Activated T-cell treated with anti-CD3 and anti-CD28 coated beads, Interleukin-2, amount 50 U/mL, for 72 hours (primary cell): Measurements from ENCODE around the gene CD151. TPM values are rescaled to one million over a fixed set of nuclear protein-coding genes. Genes with fewer than 3 reads are reported as not detected.

Source experiments
- ATAC-seq, 2 donors: fragments of 150-1000 bp; cut with Tn5 transposase; replicated peaks in 1 of 2; 2 replicates each; pipeline ENCODE4 v1.10.0; 2021; ENCODE audit warnings: moderate library complexity in 2 of 2, mild to moderate bottlenecking in 1 of 2
- DNase-seq, 2 donors: peaks; one replicate each; pipeline ENCODE4 v3.0.0; 2021 to 2022; ENCODE audit warnings: mixed read lengths in 1 of 2
- H3K27ac Mint-ChIP-seq: one replicate; pipeline ENCODE4 v1.8.0; 2022; ENCODE audit warnings: mild to moderate bottlenecking, moderate library complexity, mixed read lengths
- H3K27me3 Mint-ChIP-seq: one replicate; pipeline ENCODE4 v1.8.0; 2022; ENCODE audit warnings: low read depth, mixed read lengths
- H3K36me3 Mint-ChIP-seq, 2 donors: one replicate each; pipeline ENCODE4 v1.8.0; 2022; ENCODE audit warnings: mixed read lengths in 2 of 2, mild to moderate bottlenecking in 1 of 2; ENCODE audit not compliant: insufficient read depth in 2 of 2
- H3K4me1 Mint-ChIP-seq: one replicate; pipeline ENCODE4 v1.8.0; 2022; ENCODE audit warnings: low read depth, mixed read lengths
- H3K4me3 Mint-ChIP-seq, 2 donors: one replicate each; pipeline ENCODE4 v1.8.0; 2022; ENCODE audit warnings: mild to moderate bottlenecking in 2 of 2, mixed read lengths in 2 of 2, moderate library complexity in 2 of 2
- H3K9me3 Mint-ChIP-seq, 2 donors: one replicate each; pipeline ENCODE4 v1.8.0; 2022; ENCODE audit warnings: mixed read lengths in 2 of 2
- total RNA-seq, 2 donors: library from RNA; stranded (reverse); gene quantifications; one replicate each; pipeline ENCODE4 v1.2.3, GENCODE V29; 2022

The CD151 gene
- total RNA-seq, 2 donors from 2014 or later: 35.4 to 42.2 TPM

DNA sequence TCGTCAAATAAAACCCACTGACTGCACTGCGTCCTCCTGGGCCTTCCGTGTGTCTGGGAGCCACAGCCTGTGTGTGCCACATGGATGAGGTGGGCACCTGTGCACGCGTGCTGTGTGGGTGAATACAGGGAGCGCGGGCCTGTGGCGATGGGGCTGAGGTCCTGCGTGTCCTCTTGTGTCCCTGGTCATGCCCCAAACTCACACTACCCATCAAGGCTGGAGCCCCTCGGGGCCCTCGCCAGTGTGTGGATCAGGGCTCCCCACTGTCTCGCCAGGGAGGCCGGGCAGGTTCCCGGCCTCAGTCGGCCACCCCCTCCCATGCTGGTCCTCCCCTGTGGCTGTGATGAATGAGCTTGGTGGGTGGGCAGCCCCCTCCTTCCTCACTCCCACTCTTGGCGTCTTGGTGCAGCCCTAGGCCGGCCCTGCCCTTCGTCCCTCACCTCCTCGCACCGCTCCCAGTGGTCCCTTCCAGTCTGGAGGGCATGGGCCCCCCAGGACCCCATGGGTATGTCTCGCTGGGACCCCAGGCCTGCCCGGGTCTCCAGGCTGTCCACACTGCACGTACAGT is 707 bp upstream of the CD151 start:
- Mint-ChIP-seq H3K36me3 (no peaks in the 10 kb centered on the region), H3K27me3 (peaks cover 36% of the 10 kb centered on the region), H3K4me3 (peak overlapping the region; percentile 41 to 64), H3K4me1 (peaks cover 35% of the 10 kb centered on the region), H3K9me3 (no peaks in the 10 kb centered on the region), H3K27ac (no peak overlapping the region)
- no peak for DNase-seq
- no peak for ATAC-seq

DNA sequence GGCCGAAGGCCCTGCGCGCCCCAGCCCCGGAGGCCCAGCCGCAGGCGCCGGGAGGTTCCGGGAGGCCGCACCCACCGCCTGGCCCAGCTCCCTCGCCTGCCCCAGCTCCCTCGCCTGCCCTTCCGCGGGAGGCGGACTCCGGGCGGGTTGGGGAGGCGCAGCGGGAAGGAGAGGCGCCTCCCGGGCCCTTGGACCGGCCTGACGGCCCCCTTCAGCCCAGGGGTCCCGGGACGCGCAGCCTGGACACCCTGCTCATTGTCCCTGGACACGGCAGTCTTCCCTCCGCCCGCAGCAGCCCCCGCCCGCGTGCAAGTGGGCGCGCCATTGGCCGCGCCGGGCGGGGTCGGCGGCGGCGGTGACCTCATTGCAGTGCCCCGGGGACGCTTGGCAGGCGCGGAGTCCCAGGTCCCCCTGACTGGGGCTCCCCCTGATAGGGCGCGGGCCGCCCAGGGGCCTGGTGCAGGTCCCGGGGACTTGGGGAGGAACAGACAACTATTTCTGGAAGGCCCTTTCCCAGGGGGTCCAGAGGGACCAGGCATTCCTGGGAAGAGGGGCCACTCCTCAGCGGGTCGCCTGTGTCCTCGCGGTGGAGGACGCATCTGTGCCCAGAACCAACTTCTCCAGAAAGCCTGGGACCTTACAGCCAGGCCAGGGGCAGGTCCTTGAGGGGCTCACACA is 501 bp downstream of the CD151 start:
- Mint-ChIP-seq H3K27me3 (peaks cover 27% of the 10 kb centered on the region), H3K4me1 (peaks cover 26% of the 10 kb centered on the region), H3K36me3 (no peaks in the 10 kb centered on the region), H3K27ac (no peak overlapping the region), H3K9me3 (no peaks in the 10 kb centered on the region), H3K4me3 (peak overlapping the region; percentile 75)
- ATAC-seq (peak; percentile 40 to 45), DNase-seq (peak; percentile 62 to 64)

DNA sequence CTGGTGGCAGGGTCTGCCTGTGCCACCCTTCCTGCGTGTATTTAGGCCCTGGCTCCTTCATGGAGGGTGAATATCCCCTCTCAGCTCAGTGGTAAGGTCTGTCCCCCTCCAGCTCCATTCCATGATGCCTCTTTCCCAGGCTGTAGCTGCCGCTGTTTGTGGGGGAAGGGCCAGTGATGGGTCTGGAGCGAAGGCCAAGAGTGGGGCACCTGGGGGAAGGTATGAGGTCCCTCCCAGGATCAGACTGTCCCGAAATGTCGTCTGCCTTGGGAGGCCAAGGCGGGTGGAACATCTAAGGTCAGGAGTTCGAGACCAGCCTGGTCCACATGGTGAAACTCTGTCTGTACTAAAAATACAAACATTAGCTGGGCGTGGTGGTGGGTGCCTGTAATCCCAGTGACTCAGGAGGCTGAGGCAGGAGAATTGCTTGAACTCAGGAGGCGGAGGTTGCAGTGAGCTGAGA is 1.1 kb downstream of the CD151 start:
- Mint-ChIP-seq H3K36me3 (peaks cover 0 to 1% of the 10 kb centered on the region in 2 donors), H3K27ac (peak overlapping the region; percentile 54), H3K9me3 (no peaks in the 10 kb centered on the region), H3K4me1 (peaks cover 25% of the 10 kb centered on the region), H3K4me3 (peak overlapping the region; percentile 75), H3K27me3 (peaks cover 20% of the 10 kb centered on the region)
- DNase-seq (no peak), ATAC-seq (no peak)

DNA sequence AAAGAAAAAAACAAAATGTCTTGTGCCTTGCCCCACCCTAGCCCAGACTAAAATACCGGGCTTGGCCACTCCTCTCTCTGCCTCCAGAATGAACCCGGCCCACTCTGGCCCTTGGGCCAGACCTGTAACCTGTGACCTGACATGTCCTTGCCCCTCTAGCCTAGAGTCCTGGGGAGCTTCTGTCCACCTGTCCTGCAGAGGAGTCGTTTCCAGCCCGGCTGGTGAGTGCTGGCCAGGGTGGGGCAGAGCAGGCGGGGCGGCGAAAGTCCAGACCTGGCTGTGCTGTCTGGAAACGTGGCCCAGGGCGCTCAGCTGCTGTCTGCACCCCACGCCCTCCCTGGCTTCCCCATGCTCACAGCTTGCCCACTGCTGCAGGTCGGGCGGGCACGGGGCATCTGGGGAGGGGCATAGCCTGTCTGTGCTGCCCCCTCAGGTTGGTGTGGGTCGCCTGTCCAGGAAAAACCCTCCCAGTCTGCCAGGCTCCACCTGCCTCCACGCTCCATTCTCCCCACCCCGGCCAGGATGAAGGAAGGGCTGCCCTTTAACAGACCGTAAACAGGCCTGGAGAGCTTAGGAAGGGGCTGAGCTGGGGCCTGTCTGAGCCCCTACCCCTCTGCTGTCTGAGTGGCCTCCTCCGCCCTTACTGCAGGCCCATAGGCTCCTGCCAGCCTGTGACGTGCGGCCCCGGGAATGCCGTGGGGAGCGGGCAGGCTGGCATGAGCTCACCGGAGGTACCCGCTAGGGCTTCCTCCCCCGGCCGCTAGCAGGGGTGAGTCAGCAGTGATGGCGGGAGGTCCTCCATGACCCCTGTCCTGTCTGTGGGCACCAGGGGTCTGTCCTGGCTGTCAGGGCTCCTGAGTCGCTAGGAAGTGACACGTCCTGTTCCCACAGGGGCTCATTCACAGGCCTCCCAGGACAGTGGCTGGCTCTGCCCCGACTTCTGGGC is 1.9 kb downstream of the CD151 start:
- Mint-ChIP-seq H3K4me3 (peak overlapping the region; percentile 75), H3K27ac (peak overlapping the region; percentile 54), H3K36me3 (peaks cover 0 to 4% of the 10 kb centered on the region in 2 donors), H3K4me1 (peaks cover 17% of the 10 kb centered on the region), H3K27me3 (peaks cover 13% of the 10 kb centered on the region), H3K9me3 (no peaks in the 10 kb centered on the region)
- ATAC-seq: no peak
- DNase-seq: no peak

- H3K9me3 Mint-ChIP-seq: no peaks in the 10 kb centered on the region
- H3K36me3 Mint-ChIP-seq: peaks cover 0 to 4% of the 10 kb centered on the region in 2 donors
- no peak for ATAC-seq
- no peak for DNase-seq
- no peak overlapping the region for H3K4me3 Mint-ChIP-seq
- H3K4me1 Mint-ChIP-seq: peaks cover 27% of the 10 kb centered on the region
- peaks cover 8% of the 10 kb centered on the region for H3K27me3 Mint-ChIP-seq
- H3K27ac Mint-ChIP-seq: no peak overlapping the region
Observed at GRCh38 chr11:836274-836673, 3.5 kb downstream of the CD151 start.

DNA sequence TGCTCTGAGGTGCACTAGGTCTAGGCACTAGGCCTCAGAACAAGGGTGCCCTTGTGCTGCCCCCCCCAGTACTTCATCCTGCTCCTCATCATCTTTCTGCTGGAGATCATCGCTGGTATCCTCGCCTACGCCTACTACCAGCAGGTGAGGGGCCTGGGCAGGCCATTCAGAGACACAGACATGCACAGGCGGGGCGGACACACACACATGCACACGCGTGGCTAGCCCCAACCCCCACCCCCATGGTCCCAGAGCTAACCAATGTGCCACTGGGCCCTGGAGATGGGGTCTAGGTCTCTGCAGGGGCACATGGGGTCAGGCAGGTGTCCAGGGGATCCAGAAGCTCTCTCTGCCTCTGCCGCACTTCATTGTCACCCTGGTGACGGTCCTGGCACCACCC is 3.9 kb downstream of the CD151 start:
- no peak overlapping the region for H3K27ac Mint-ChIP-seq
- no peak overlapping the region for H3K4me3 Mint-ChIP-seq
- ATAC-seq (no peak), DNase-seq (no peak)
- peaks cover 4% of the 10 kb centered on the region for H3K27me3 Mint-ChIP-seq
- peaks cover 26% of the 10 kb centered on the region for H3K4me1 Mint-ChIP-seq
- peaks cover 0 to 4% of the 10 kb centered on the region in 2 donors for H3K36me3 Mint-ChIP-seq
- no peaks in the 10 kb centered on the region for H3K9me3 Mint-ChIP-seq

DNA sequence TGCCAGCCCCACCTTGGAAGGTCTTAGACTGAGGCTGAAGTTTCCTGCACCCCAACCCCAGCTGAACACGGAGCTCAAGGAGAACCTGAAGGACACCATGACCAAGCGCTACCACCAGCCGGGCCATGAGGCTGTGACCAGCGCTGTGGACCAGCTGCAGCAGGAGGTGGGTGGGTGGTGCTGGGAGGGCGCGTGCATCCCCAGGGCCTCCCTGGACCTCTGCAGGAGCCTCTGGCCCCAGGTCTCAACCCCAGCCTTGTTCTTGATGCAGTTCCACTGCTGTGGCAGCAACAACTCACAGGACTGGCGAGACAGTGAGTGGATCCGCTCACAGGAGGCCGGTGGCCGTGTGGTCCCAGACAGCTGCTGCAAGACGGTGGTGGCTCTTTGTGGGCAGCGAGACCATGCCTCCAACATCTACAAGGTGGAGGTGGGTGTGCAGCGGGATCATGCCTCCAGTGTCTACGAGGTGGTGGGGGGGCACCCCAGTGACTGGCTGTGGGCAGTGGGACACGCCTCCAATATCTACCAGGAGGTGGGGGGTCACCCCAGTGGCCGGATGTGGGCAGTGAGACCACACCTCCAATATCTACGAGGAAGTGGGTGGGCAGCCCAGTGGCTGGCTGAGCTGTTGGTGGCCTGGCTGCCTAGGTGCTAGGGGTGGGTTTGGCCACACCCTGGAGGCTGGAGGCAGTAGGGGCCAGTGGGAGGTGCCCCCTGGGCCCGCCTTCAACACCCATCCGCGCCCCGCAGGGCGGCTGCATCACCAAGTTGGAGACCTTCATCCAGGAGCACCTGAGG is 4.6 kb downstream of the CD151 start:
- H3K27ac Mint-ChIP-seq: no peak overlapping the region
- H3K4me3 Mint-ChIP-seq: no peak overlapping the region

GRCh38 chr11:837990-838307 is 5.2 kb downstream of the CD151 start:
- no peak overlapping the region for H3K27ac Mint-ChIP-seq
- peaks cover 0 to 4% of the 10 kb centered on the region in 2 donors for H3K36me3 Mint-ChIP-seq
- peaks cover 22% of the 10 kb centered on the region for H3K4me1 Mint-ChIP-seq

More for the DNA sequence above, 4.6 kb downstream of the CD151 start:
- peaks cover 22% of the 10 kb centered on the region for H3K4me1 Mint-ChIP-seq
- no peaks in the 10 kb centered on the region for H3K27me3 Mint-ChIP-seq
- DNase-seq: no peak
- H3K9me3 Mint-ChIP-seq: no peaks in the 10 kb centered on the region
- no peak for ATAC-seq
- peaks cover 0 to 4% of the 10 kb centered on the region in 2 donors for H3K36me3 Mint-ChIP-seq

GRCh38 chr11:838441-839279 is 5.9 kb downstream of the CD151 start:
- Mint-ChIP-seq H3K27me3 (no peaks in the 10 kb centered on the region), H3K4me1 (peaks cover 27% of the 10 kb centered on the region), H3K9me3 (no peaks in the 10 kb centered on the region), H3K27ac (no peak overlapping the region), H3K4me3 (no peak overlapping the region), H3K36me3 (peaks cover 0 to 4% of the 10 kb centered on the region in 2 donors)
- ATAC-seq: no peak
- DNase-seq: no peak

More at GRCh38 chr11:837990-838307, 5.2 kb downstream of the CD151 start:
- Mint-ChIP-seq H3K27me3 (no peaks in the 10 kb centered on the region), H3K4me3 (no peak overlapping the region), H3K9me3 (no peaks in the 10 kb centered on the region)
- no peak for DNase-seq
- no peak for ATAC-seq

- Mint-ChIP-seq H3K9me3 (no peaks in the 10 kb centered on the region), H3K27me3 (no peaks in the 10 kb centered on the region), H3K27ac (no peak overlapping the region), H3K36me3 (peaks cover 0 to 4% of the 10 kb centered on the region in 2 donors), H3K4me1 (peaks cover 25% of the 10 kb centered on the region), H3K4me3 (no peak overlapping the region)
- DNase-seq: no peak
- ATAC-seq: no peak
Observed at GRCh38 chr11:839280-839623, 6.5 kb downstream of the CD151 start.

GRCh38 chr11:839875-840617 is 7.3 kb downstream of the CD151 start:
- no peaks in the 10 kb centered on the region for H3K9me3 Mint-ChIP-seq
- peaks cover 25% of the 10 kb centered on the region for H3K4me1 Mint-ChIP-seq
- no peak overlapping the region for H3K27ac Mint-ChIP-seq
- ATAC-seq (no peak), DNase-seq (no peak)
- H3K27me3 Mint-ChIP-seq: no peaks in the 10 kb centered on the region
- H3K4me3 Mint-ChIP-seq: peak overlapping the region; percentile 83 to 88
- H3K36me3 Mint-ChIP-seq: peaks cover 0 to 4% of the 10 kb centered on the region in 2 donors
